Activated naive CD4-positive, alpha-beta T cell treated with anti-CD3 and anti-CD28 coated beads, Interleukin-2, amount 10 ng/mL, durations not matched to agents 7 days and 5 days (primary cell): ENCODE measurements around the gene SRF.
A peak's percentile ranks its signal among the peaks of the same experiment; 100 is the strongest.

Source experiments
- CTCF ChIA-PET: fragments of 350-600 bp; sonication (Branson Sonifier 250); formaldehyde crosslinking; loops from one replicate; lab custom pipeline; 2021; ENCODE audit warnings: antibody characterized with exemption; lab: Charles Lee
- DNase-seq: peaks from one replicate; pipeline ENCODE4 v3.0.0-alpha.2; 2020
- H3K27ac Mint-ChIP-seq: one replicate; pipeline ENCODE4 v1.8.0; 2021; ENCODE audit warnings: mild to moderate bottlenecking, moderate library complexity, mixed read lengths
- H3K27me3 Mint-ChIP-seq: one replicate; pipeline ENCODE4 v1.8.0; 2021; ENCODE audit warnings: mild to moderate bottlenecking, mixed read lengths
- H3K36me3 Mint-ChIP-seq: one replicate; pipeline ENCODE4 v1.8.0; 2021; ENCODE audit warnings: mixed read lengths
- H3K4me1 Mint-ChIP-seq: one replicate; pipeline ENCODE4 v1.8.0; 2021; ENCODE audit warnings: mixed read lengths
- H3K4me3 Mint-ChIP-seq: one replicate; pipeline ENCODE4 v1.8.0; 2021; ENCODE audit warnings: mild to moderate bottlenecking, moderate library complexity, mixed read lengths
- H3K9me3 Mint-ChIP-seq: one replicate; pipeline ENCODE4 v1.8.0; 2021; ENCODE audit warnings: mixed read lengths

The SRF gene

DNA sequence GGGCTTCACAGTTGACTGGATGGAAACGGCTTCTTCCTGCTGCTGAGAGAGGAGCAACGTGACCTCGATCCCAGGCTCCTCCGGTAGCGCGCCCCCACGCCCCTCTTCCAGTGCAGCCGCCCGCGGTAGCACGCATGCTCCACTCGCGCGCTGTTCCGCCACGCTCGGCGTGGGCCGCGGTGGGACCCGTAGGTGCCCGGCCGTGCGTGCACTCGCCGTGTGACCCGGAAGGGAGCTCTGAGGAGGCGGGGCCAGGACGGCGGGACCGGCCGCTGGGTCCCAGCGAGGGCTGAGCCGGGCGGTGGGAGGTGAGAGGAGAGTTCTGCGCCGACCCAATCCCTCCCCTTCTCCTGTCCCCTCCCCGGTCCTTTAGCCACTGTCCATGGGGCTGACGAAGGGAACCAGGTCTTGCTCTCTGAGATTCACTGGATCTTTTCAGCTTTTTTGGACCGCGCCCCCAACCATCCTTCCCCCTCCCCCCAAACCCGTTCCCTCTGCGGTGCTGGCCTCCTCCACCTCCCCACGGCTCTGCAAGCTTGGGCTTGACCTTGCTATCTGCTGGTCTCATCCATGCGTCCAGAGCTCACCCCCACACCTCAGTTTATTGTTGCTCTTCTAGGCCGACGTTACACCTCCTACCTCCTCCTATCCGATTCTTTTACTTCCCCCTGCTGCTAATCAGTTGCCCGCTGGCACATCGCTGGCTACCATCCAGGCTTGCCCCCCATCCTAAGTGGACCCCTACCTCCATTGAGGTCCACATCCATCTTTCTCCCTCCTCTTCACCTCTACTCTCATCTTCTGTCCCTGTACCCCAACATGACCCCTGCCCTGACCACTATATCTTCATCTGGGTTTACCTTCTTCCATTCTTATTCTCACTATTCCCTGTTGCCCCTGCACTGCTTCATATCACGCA, 11.1 kb downstream of the SRF start, which contains the start of gene CUL9:
CUL9 (plus strand) TSS at position 255 of the 919 bp plus-strand sequence. CDS start 2,115 bp downstream, outside the sequence.
- Mint-ChIP-seq H3K4me1 (peaks cover 51% of the 10 kb centered on the region), H3K36me3 (peaks cover 32% of the 10 kb centered on the region), H3K27me3 (no peaks in the 10 kb centered on the region), H3K4me3 (peak within 1 kb of the TSS; percentile 97), H3K27ac (peak within 1 kb of the TSS; percentile 70), H3K9me3 (no peaks in the 10 kb centered on the region)
- DNase-seq: peak; percentile 91
- CTCF ChIA-PET: no interaction called here

DNA sequence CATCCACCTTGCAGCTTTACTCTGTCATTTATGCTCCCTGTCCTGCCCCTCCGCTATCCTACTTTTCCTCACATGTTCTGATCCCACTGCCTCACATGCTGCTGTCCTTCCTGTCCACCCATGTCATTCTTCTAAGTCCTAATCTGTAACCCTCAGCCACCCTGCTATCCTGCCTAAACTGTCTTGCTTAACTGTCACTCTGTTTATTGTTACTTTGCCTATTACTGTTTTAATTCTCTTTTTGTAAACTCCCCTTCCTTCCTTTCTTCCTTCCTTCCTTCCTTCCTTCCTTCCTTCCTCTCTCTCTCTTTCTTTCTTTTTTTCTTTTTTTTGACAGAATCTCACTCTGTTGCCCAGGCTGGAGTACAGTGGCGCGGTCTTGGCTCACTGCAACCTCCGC, 12.4 kb downstream of the SRF start:
- Mint-ChIP-seq H3K9me3 (no peaks in the 10 kb centered on the region), H3K4me1 (peaks cover 51% of the 10 kb centered on the region), H3K4me3 (peak overlapping the region; percentile 97), H3K27me3 (no peaks in the 10 kb centered on the region), H3K27ac (no peak overlapping the region), H3K36me3 (peaks cover 38% of the 10 kb centered on the region)
- DNase-seq: peak; percentile 14
- CTCF ChIA-PET: interaction anchor here (0.7 kb wide), 1 partner anchor 17 kb away, joined by 3 read pairs; no protein-coding TSS in a partner anchor

DNA sequence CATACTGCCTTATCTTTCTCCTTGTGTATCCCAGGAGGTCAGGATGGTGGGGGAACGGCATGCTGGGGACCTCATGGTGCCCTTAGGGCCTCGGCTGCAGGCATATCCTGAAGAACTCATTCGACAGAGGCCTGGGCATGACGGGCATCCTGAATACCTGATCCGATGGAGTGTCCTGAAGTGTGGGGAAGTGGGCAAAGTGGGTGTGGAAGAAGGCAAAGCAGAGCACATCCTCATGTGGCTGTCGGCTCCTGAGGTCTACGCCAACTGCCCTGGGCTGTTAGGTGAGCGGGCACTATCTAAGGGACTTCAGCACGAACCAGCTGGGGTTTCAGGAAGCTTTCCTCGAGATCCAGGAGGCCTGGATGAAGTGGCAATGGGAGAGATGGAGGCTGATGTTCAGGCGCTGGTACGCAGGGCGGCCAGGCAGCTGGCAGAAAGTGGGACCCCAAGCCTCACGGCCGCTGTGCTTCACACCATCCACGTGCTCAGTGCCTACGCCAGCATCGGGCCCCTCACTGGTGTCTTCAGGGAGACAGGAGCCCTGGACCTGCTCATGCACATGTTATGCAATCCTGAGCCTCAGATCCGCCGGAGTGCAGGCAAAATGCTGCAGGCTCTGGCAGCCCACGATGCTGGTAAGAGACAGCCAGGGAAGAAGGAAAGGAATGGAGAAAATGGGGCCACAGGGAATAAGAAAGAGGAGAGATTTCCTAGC, 13.4 kb downstream of the SRF start:
- H3K4me1 Mint-ChIP-seq: peaks cover 51% of the 10 kb centered on the region
- CTCF ChIA-PET: no interaction called here
- peak; percentile 18 for DNase-seq
- no peaks in the 10 kb centered on the region for H3K27me3 Mint-ChIP-seq
- no peaks in the 10 kb centered on the region for H3K9me3 Mint-ChIP-seq
- H3K27ac Mint-ChIP-seq: no peak overlapping the region
- H3K4me3 Mint-ChIP-seq: peak overlapping the region; percentile 0
- H3K36me3 Mint-ChIP-seq: peaks cover 31% of the 10 kb centered on the region

DNA sequence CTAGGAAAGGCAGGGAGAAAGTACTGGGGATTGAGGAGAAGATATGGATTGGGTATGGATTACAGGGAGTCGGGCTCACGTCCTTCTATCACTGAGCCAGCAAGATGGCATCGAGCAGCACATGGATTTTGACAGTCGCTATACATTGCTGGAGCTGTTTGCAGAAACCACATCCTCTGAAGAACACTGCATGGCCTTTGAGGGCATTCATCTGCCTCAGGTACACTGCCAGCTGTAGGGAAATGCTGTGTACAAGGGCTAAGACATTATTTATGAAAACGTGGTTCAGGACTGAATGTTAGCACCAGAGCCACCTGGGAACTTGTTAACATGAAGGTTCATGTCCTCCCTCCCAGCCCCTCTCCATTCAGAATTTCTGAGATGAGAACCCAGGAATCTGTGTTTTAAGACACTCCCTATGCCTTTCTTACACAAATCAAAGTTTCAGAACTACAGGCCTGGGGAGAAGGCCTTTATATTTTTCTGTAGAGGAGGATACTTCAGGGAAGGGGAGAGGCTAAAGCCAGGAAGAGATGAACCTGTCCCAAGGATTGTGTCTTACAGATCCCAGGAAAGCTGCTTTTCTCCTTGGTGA, 14.4 kb downstream of the SRF start:
- H3K4me3 Mint-ChIP-seq: peak overlapping the region; percentile 0
- DNase-seq: peak; percentile 52
- CTCF ChIA-PET: no interaction called here
- no peaks in the 10 kb centered on the region for H3K9me3 Mint-ChIP-seq
- peaks cover 51% of the 10 kb centered on the region for H3K4me1 Mint-ChIP-seq
- peak overlapping the region; percentile 69 for H3K27ac Mint-ChIP-seq
- H3K27me3 Mint-ChIP-seq: no peaks in the 10 kb centered on the region
- H3K36me3 Mint-ChIP-seq: peaks cover 31% of the 10 kb centered on the region

- H3K36me3 Mint-ChIP-seq: peaks cover 30% of the 10 kb centered on the region
- peaks cover 51% of the 10 kb centered on the region for H3K4me1 Mint-ChIP-seq
- H3K27ac Mint-ChIP-seq: peak overlapping the region; percentile 69
- no peak overlapping the region for H3K4me3 Mint-ChIP-seq
- DNase-seq: peak; percentile 16
- H3K27me3 Mint-ChIP-seq: no peaks in the 10 kb centered on the region
- H3K9me3 Mint-ChIP-seq: no peaks in the 10 kb centered on the region
- CTCF ChIA-PET: no interaction called here
Measured at GRCh38 chr6:43186019-43186418, 14.9 kb downstream of the SRF start.

GRCh38 chr6:43186706-43187105, 15.6 kb downstream of the SRF start:
- H3K9me3 Mint-ChIP-seq: no peaks in the 10 kb centered on the region
- H3K27me3 Mint-ChIP-seq: no peaks in the 10 kb centered on the region
- H3K27ac Mint-ChIP-seq: no peak overlapping the region
- peaks cover 45% of the 10 kb centered on the region for H3K4me1 Mint-ChIP-seq
- peaks cover 29% of the 10 kb centered on the region for H3K36me3 Mint-ChIP-seq
- H3K4me3 Mint-ChIP-seq: no peak overlapping the region
- CTCF ChIA-PET: interaction anchor here (0.7 kb wide), 1 partner anchor 320 kb away, joined by 3 read pairs; no protein-coding TSS in a partner anchor
- no peak for DNase-seq

- no peaks in the 10 kb centered on the region for H3K27me3 Mint-ChIP-seq
- H3K36me3 Mint-ChIP-seq: peaks cover 30% of the 10 kb centered on the region
- no peak overlapping the region for H3K4me3 Mint-ChIP-seq
- no peak overlapping the region for H3K27ac Mint-ChIP-seq
- no peak for DNase-seq
- CTCF ChIA-PET: no interaction called here
- H3K4me1 Mint-ChIP-seq: peaks cover 38% of the 10 kb centered on the region
- H3K9me3 Mint-ChIP-seq: no peaks in the 10 kb centered on the region
Measured at GRCh38 chr6:43187821-43188220, 16.8 kb downstream of the SRF start.

- DNase-seq: no peak
- no peaks in the 10 kb centered on the region for H3K27me3 Mint-ChIP-seq
- CTCF ChIA-PET: no interaction called here
- no peak overlapping the region for H3K27ac Mint-ChIP-seq
- peaks cover 35% of the 10 kb centered on the region for H3K36me3 Mint-ChIP-seq
- no peaks in the 10 kb centered on the region for H3K9me3 Mint-ChIP-seq
- peaks cover 32% of the 10 kb centered on the region for H3K4me1 Mint-ChIP-seq
- H3K4me3 Mint-ChIP-seq: no peak overlapping the region
Measured at GRCh38 chr6:43188426-43188825, 17.4 kb downstream of the SRF start.

DNA sequence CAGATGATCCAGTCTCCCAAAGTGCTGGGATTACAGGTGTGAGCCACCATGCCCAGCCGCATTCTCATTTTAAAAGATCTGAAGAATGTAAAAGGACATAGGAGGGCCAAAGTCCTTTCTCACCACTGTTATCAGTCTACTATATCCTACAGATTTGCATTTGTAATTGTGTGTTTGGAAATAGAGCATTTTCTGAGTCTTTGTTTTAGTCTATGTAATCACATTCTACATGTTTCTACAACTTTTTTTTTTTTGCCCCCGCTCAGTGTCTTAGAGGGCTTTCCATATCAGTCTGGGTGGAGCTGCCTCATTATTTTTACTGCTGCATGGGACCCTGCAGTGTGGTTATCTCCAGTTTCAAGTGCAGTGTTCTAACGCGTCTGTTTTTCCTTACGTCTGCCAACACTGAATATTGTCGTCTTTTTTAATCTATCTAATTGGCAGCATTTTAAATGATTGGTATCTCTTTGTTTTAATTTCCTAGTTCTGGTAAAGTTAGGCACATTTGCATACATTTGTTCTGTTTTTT, 18.8 kb downstream of the SRF start:
- no peak for DNase-seq
- H3K27me3 Mint-ChIP-seq: no peaks in the 10 kb centered on the region
- H3K4me1 Mint-ChIP-seq: peaks cover 19% of the 10 kb centered on the region
- peaks cover 42% of the 10 kb centered on the region for H3K36me3 Mint-ChIP-seq
- H3K4me3 Mint-ChIP-seq: no peak overlapping the region
- CTCF ChIA-PET: no interaction called here
- no peaks in the 10 kb centered on the region for H3K9me3 Mint-ChIP-seq
- no peak overlapping the region for H3K27ac Mint-ChIP-seq

DNA sequence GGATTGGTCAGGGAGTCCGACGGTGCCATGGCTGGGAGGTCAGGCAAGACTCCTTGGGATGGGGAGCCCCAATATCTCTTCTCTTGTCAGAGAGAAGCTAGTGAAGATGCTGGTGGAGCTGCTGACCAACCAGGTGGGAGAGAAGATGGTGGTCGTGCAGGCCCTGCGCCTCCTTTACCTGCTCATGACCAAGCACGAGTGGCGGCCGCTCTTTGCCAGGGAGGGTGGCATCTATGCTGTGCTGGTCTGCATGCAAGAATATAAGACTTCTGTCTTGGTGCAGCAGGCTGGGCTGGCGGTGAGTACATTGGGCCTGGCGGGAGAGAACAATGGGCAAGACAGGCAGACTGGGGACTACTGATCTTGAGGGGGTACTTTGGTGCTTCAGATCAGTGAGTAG, 21.8 kb downstream of the SRF start:
- DNase-seq: peak; percentile 10
- Mint-ChIP-seq H3K27me3 (no peaks in the 10 kb centered on the region), H3K27ac (no peak overlapping the region), H3K4me1 (peaks cover 3% of the 10 kb centered on the region), H3K36me3 (peaks cover 42% of the 10 kb centered on the region), H3K4me3 (no peak overlapping the region), H3K9me3 (no peaks in the 10 kb centered on the region)
- CTCF ChIA-PET: interaction anchor here (0.6 kb wide), 1 partner anchor 130 kb away, joined by 3 read pairs; no protein-coding TSS in a partner anchor

DNA sequence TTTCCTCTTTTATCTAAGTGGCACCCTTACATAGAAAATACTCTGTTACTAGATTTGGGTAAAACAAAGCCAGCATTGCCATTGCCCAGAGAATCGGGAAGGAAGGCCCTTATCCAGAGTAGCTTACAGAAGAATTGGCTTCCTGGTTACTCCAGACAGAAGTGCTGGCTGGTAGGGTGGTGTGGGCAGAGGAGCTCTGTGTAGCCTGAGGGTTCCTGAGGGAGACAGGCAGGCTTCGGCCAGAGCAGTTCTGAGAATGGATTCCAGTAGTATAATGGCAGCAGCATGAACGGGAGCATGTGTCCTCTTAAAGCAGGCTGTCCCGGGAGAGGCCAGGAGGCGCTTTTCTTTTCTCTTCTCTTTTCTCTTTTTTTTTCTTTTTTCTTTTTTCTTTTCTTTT, 22.9 kb downstream of the SRF start:
- Mint-ChIP-seq H3K9me3 (no peaks in the 10 kb centered on the region), H3K4me1 (peaks cover 3% of the 10 kb centered on the region), H3K36me3 (peaks cover 36% of the 10 kb centered on the region), H3K27ac (no peak overlapping the region), H3K27me3 (no peaks in the 10 kb centered on the region), H3K4me3 (no peak overlapping the region)
- peak; percentile 18 for DNase-seq
- CTCF ChIA-PET: no interaction called here

GRCh38 chr6:43196337-43196736, 25.3 kb downstream of the SRF start:
- peaks cover 4% of the 10 kb centered on the region for H3K4me1 Mint-ChIP-seq
- no peak overlapping the region for H3K27ac Mint-ChIP-seq
- DNase-seq: peak; percentile 7
- H3K4me3 Mint-ChIP-seq: no peak overlapping the region
- H3K27me3 Mint-ChIP-seq: no peaks in the 10 kb centered on the region
- CTCF ChIA-PET: no interaction called here
- H3K36me3 Mint-ChIP-seq: peaks cover 46% of the 10 kb centered on the region
- H3K9me3 Mint-ChIP-seq: no peaks in the 10 kb centered on the region

GRCh38 chr6:43199912-43200311, 28.8 kb downstream of the SRF start:
- Mint-ChIP-seq H3K36me3 (peaks cover 37% of the 10 kb centered on the region), H3K27me3 (no peaks in the 10 kb centered on the region), H3K4me1 (peaks cover 4% of the 10 kb centered on the region), H3K9me3 (no peaks in the 10 kb centered on the region), H3K4me3 (no peak overlapping the region), H3K27ac (peak overlapping the region; percentile 12)
- CTCF ChIA-PET: no interaction called here
- peak; percentile 6 for DNase-seq

DNA sequence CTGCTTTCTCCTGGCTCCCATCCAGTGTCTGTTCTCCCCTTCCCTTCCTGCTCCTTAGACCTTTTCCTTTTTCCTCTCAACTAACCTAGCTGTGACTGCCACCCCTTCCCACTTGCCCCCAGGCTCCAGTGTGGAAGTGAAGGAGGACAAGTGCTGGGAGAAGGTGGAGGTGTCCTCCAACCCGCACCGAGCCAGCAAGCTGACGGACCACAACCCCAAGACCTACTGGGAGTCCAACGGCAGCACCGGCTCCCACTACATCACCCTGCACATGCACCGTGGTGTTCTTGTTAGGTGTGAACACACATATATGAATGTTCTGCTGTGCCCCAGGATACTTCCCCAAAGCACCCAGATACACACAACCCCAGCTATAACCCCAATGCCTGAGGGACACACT, 29.5 kb downstream of the SRF start:
- Mint-ChIP-seq H3K27me3 (no peaks in the 10 kb centered on the region), H3K9me3 (no peaks in the 10 kb centered on the region), H3K27ac (no peak overlapping the region), H3K4me3 (no peak overlapping the region), H3K36me3 (peaks cover 33% of the 10 kb centered on the region), H3K4me1 (peaks cover 4% of the 10 kb centered on the region)
- DNase-seq: peak; percentile 13
- CTCF ChIA-PET: interaction anchor here (0.7 to 1.2 kb wide), 3 partner anchors 8 to 24 kb away, joined by 3 to 5 read pairs (median 3); no protein-coding TSS in a partner anchor
